Suprapubic skin (tissue), 4 donors: Measurements from ENCODE around the gene DLG1.

Experiments
- CTCF ChIP-seq, 2 donors: fragments of 200-600 bp in 1 of 2; fragments of 450-650 bp in 1 of 2; sonication (generic) in 1 of 2; IDR thresholded peaks; one replicate each; pipeline ENCODE4 v1.5.1; 2016 to 2019; ENCODE audit warnings: antibody characterized with exemption in 2 of 2, mild to moderate bottlenecking in 1 of 2, moderate library complexity in 1 of 2
- EP300 ChIP-seq: sonication (generic); formaldehyde crosslinking; IDR thresholded peaks from one replicate; pipeline ENCODE4 v1.6.1; 2017; ENCODE audit warnings: antibody characterized with exemption
- POLR2A ChIP-seq, 2 donors: fragments of 450-650 bp; IDR thresholded peaks; one replicate each; pipeline ENCODE4 v1.6.1; 2017; ENCODE audit warnings: antibody characterized with exemption in 2 of 2, mild to moderate bottlenecking in 2 of 2, moderate library complexity in 2 of 2
- POLR2AphosphoS5 ChIP-seq, 3 donors: sonication (generic); formaldehyde crosslinking; IDR thresholded peaks; one replicate each; pipeline ENCODE4 v1.6.1; 2017; ENCODE audit warnings: antibody characterized with exemption in 3 of 3

GRCh38 chr3:197135212-197135611, 163.2 kb downstream of the DLG1 start:
- no peak for TF ChIP-seq POLR2AphosphoS5 (IDR thresholded peaks at IDR 0.05)
- TF ChIP-seq POLR2A (IDR thresholded peaks at IDR 0.05): no peak
- no peak for TF ChIP-seq CTCF (IDR thresholded peaks at IDR 0.05)
- no peak for TF ChIP-seq EP300
